ENCODE results near the gene C2CD3. TPM values are rescaled to one million over a fixed set of nuclear protein-coding genes. Genes with fewer than 3 reads are reported as not detected.

C2CD3 gene
- total RNA-seq, 1 donor from 2014 or later = 25.2 TPM

- Mint-ChIP-seq H3K4me3 (ENCODE audit: unreplicated experiment) (no peak overlapping the region), H3K4me1 (ENCODE audit: unreplicated experiment) (no peaks in the 10 kb centered on the region), H3K27me3 (ENCODE audit: unreplicated experiment) (no peaks in the 10 kb centered on the region), H3K36me3 (ENCODE audit: unreplicated experiment) (peaks cover 9% of the 10 kb centered on the region), H3K27ac (ENCODE audit: unreplicated experiment) (no peak overlapping the region), H3K9me3 (ENCODE audit: unreplicated experiment) (no peaks in the 10 kb centered on the region)
- no peak for TF ChIP-seq CTCF (IDR thresholded peaks at IDR 0.05)
- no peak for DNase-seq (ENCODE audit: extremely low spot score, unreplicated experiment)
Observed at GRCh38 chr11:74004046-74004695, 166.6 kb downstream of the C2CD3 start.

GRCh38 chr11:74002832-74003231 lies 168.0 kb downstream of the C2CD3 start:
- Mint-ChIP-seq H3K4me3 (ENCODE audit: unreplicated experiment) (no peak overlapping the region), H3K9me3 (ENCODE audit: unreplicated experiment) (no peaks in the 10 kb centered on the region), H3K4me1 (ENCODE audit: unreplicated experiment) (no peaks in the 10 kb centered on the region), H3K36me3 (ENCODE audit: unreplicated experiment) (peaks cover 9% of the 10 kb centered on the region), H3K27me3 (ENCODE audit: unreplicated experiment) (no peaks in the 10 kb centered on the region), H3K27ac (ENCODE audit: unreplicated experiment) (no peak overlapping the region)
- no peak for TF ChIP-seq CTCF (IDR thresholded peaks at IDR 0.05)
- DNase-seq (ENCODE audit: extremely low spot score, unreplicated experiment) = no peak

- H3K4me3 Mint-ChIP-seq (ENCODE audit: unreplicated experiment) = no peak overlapping the region
- H3K4me1 Mint-ChIP-seq (ENCODE audit: unreplicated experiment) = no peaks in the 10 kb centered on the region
- peaks cover 9% of the 10 kb centered on the region for H3K36me3 Mint-ChIP-seq (ENCODE audit: unreplicated experiment)
- no peak for DNase-seq (ENCODE audit: extremely low spot score, unreplicated experiment)
- TF ChIP-seq CTCF (IDR thresholded peaks at IDR 0.05) = no peak
- no peaks in the 10 kb centered on the region for H3K27me3 Mint-ChIP-seq (ENCODE audit: unreplicated experiment)
- no peaks in the 10 kb centered on the region for H3K9me3 Mint-ChIP-seq (ENCODE audit: unreplicated experiment)
- H3K27ac Mint-ChIP-seq (ENCODE audit: unreplicated experiment) = no peak overlapping the region
Observed at GRCh38 chr11:74001822-74002286, 168.9 kb downstream of the C2CD3 start.

GRCh38 chr11:74000307-74001133 lies 170.3 kb downstream of the C2CD3 start:
- H3K36me3 Mint-ChIP-seq (ENCODE audit: unreplicated experiment) = peaks cover 9% of the 10 kb centered on the region
- H3K27me3 Mint-ChIP-seq (ENCODE audit: unreplicated experiment) = no peaks in the 10 kb centered on the region
- TF ChIP-seq CTCF (IDR thresholded peaks at IDR 0.05) = no peak
- H3K4me3 Mint-ChIP-seq (ENCODE audit: unreplicated experiment) = no peak overlapping the region
- H3K27ac Mint-ChIP-seq (ENCODE audit: unreplicated experiment) = no peak overlapping the region
- no peaks in the 10 kb centered on the region for H3K4me1 Mint-ChIP-seq (ENCODE audit: unreplicated experiment)
- H3K9me3 Mint-ChIP-seq (ENCODE audit: unreplicated experiment) = no peaks in the 10 kb centered on the region
- DNase-seq (ENCODE audit: extremely low spot score, unreplicated experiment) = no peak

Data from osteocyte (in vitro differentiated cells).